ENCODE measurements around the gene MERTK.
"Not testable (repeated sequence)": the region's sequence is repeated elsewhere in the genome, so short reads cannot be mapped to it uniquely, and the experiment has no call there.

Gene MERTK

GRCh38 chr2:111897924-111898702 is at the start of gene MERTK:
MERTK (plus strand) TSS chr2:111898607; CDS start chr2:111898736, 129 bp downstream.
- peaks cover 15% of the 10 kb centered on the region for H3K4me1 Mint-ChIP-seq (ENCODE audit: low read depth)
- H3K27ac Mint-ChIP-seq = no peak within 1 kb of the TSS
- H3K4me3 Mint-ChIP-seq = peak within 1 kb of the TSS; percentile 84
- H3K36me3 Mint-ChIP-seq = no peaks in the 10 kb centered on the region
- peaks cover 17% of the 10 kb centered on the region for H3K27me3 Mint-ChIP-seq
- H3K9me3 Mint-ChIP-seq (ENCODE audit: low read depth) = no peaks in the 10 kb centered on the region

GRCh38 chr2:111850646-111851045 is 47.8 kb upstream of the MERTK start:
- not testable (repeated sequence) for H3K4me1 Mint-ChIP-seq (ENCODE audit: low read depth); H3K4me3 Mint-ChIP-seq; H3K27ac Mint-ChIP-seq; H3K9me3 Mint-ChIP-seq (ENCODE audit: low read depth); H3K27me3 Mint-ChIP-seq; H3K36me3 Mint-ChIP-seq

GRCh38 chr2:111852544-111852943 is 45.9 kb upstream of the MERTK start:
- H3K36me3 Mint-ChIP-seq; H3K4me1 Mint-ChIP-seq (ENCODE audit: low read depth): not testable (repeated sequence)

GRCh38 chr2:111860005-111860404 is 38.4 kb upstream of the MERTK start:
- not testable (repeated sequence) for H3K27ac Mint-ChIP-seq; H3K36me3 Mint-ChIP-seq; H3K9me3 Mint-ChIP-seq (ENCODE audit: low read depth); H3K4me1 Mint-ChIP-seq (ENCODE audit: low read depth); H3K27me3 Mint-ChIP-seq; H3K4me3 Mint-ChIP-seq

More at GRCh38 chr2:111852544-111852943, 45.9 kb upstream of the MERTK start:
- H3K27ac Mint-ChIP-seq; H3K9me3 Mint-ChIP-seq (ENCODE audit: low read depth); H3K4me3 Mint-ChIP-seq; H3K27me3 Mint-ChIP-seq: not testable (repeated sequence)

- not testable (repeated sequence) for H3K4me3 Mint-ChIP-seq; H3K27me3 Mint-ChIP-seq; H3K9me3 Mint-ChIP-seq (ENCODE audit: low read depth); H3K27ac Mint-ChIP-seq; H3K4me1 Mint-ChIP-seq (ENCODE audit: low read depth); H3K36me3 Mint-ChIP-seq
These were observed 33.3 kb upstream of the MERTK start for GRCh38 chr2:111865124-111865523.

GRCh38 chr2:111872806-111873205 is 25.6 kb upstream of the MERTK start:
- H3K4me3 Mint-ChIP-seq; H3K9me3 Mint-ChIP-seq (ENCODE audit: low read depth); H3K36me3 Mint-ChIP-seq; H3K27me3 Mint-ChIP-seq; H3K27ac Mint-ChIP-seq: not testable (repeated sequence)
- peaks cover 11% of the 10 kb centered on the region for H3K4me1 Mint-ChIP-seq (ENCODE audit: low read depth)

- Mint-ChIP-seq H3K27ac (peak within 1 kb of the TSS; percentile 99), H3K4me3 (peak within 1 kb of the TSS; percentile 98), H3K9me3 (ENCODE audit: low read depth) (no peaks in the 10 kb centered on the region), H3K27me3 (no peaks in the 10 kb centered on the region), H3K4me1 (ENCODE audit: low read depth) (peaks cover 20% of the 10 kb centered on the region), H3K36me3 (peaks cover 2% of the 10 kb centered on the region)
These were observed 14.5 kb upstream of the MERTK start, which contains the start of gene ANAPC1 for GRCh38 chr2:111883661-111884591. ANAPC1 (minus strand) TSS chr2:111884193; CDS start chr2:111880825, 3,368 bp downstream.

GRCh38 chr2:111884592-111884964 is 13.8 kb upstream of the MERTK start:
- peak overlapping the region; percentile 99 for H3K27ac Mint-ChIP-seq
- H3K27me3 Mint-ChIP-seq = no peaks in the 10 kb centered on the region
- peak overlapping the region; percentile 98 for H3K4me3 Mint-ChIP-seq
- H3K4me1 Mint-ChIP-seq (ENCODE audit: low read depth) = peaks cover 18% of the 10 kb centered on the region
- H3K36me3 Mint-ChIP-seq = peaks cover 2% of the 10 kb centered on the region
- H3K9me3 Mint-ChIP-seq (ENCODE audit: low read depth) = no peaks in the 10 kb centered on the region

GRCh38 chr2:111896024-111896423 is 2.4 kb upstream of the MERTK start:
- no peak overlapping the region for H3K27ac Mint-ChIP-seq
- H3K4me1 Mint-ChIP-seq (ENCODE audit: low read depth) = peaks cover 15% of the 10 kb centered on the region
- no peaks in the 10 kb centered on the region for H3K9me3 Mint-ChIP-seq (ENCODE audit: low read depth)
- H3K27me3 Mint-ChIP-seq = peaks cover 19% of the 10 kb centered on the region
- no peaks in the 10 kb centered on the region for H3K36me3 Mint-ChIP-seq
- H3K4me3 Mint-ChIP-seq = no peak overlapping the region

GRCh38 chr2:111896576-111896975 is 1.8 kb upstream of the MERTK start:
- H3K4me1 Mint-ChIP-seq (ENCODE audit: low read depth) = peaks cover 15% of the 10 kb centered on the region
- peak overlapping the region; percentile 32 for H3K4me3 Mint-ChIP-seq
- H3K27me3 Mint-ChIP-seq = peaks cover 20% of the 10 kb centered on the region
- no peaks in the 10 kb centered on the region for H3K36me3 Mint-ChIP-seq
- no peaks in the 10 kb centered on the region for H3K9me3 Mint-ChIP-seq (ENCODE audit: low read depth)
- no peak overlapping the region for H3K27ac Mint-ChIP-seq

GRCh38 chr2:111897630-111897923 is 830 bp upstream of the MERTK start:
- H3K9me3 Mint-ChIP-seq (ENCODE audit: low read depth) = no peaks in the 10 kb centered on the region
- H3K27ac Mint-ChIP-seq = no peak overlapping the region
- peak overlapping the region; percentile 84 for H3K4me3 Mint-ChIP-seq
- H3K27me3 Mint-ChIP-seq = peaks cover 20% of the 10 kb centered on the region
- no peaks in the 10 kb centered on the region for H3K36me3 Mint-ChIP-seq
- H3K4me1 Mint-ChIP-seq (ENCODE audit: low read depth) = peaks cover 15% of the 10 kb centered on the region

GRCh38 chr2:111898703-111899514 is 502 bp downstream of the MERTK start:
- H3K4me1 Mint-ChIP-seq (ENCODE audit: low read depth) = peaks cover 15% of the 10 kb centered on the region

GRCh38 chr2:111900859-111901258 is 2.5 kb downstream of the MERTK start:
- H3K9me3 Mint-ChIP-seq (ENCODE audit: low read depth) = no peaks in the 10 kb centered on the region
- peaks cover 15% of the 10 kb centered on the region for H3K27me3 Mint-ChIP-seq
- H3K27ac Mint-ChIP-seq = no peak overlapping the region
- no peaks in the 10 kb centered on the region for H3K36me3 Mint-ChIP-seq
- peak overlapping the region; percentile 22 for H3K4me3 Mint-ChIP-seq
- H3K4me1 Mint-ChIP-seq (ENCODE audit: low read depth) = peaks cover 15% of the 10 kb centered on the region

More at GRCh38 chr2:111898703-111899514, 502 bp downstream of the MERTK start:
- no peaks in the 10 kb centered on the region for H3K9me3 Mint-ChIP-seq (ENCODE audit: low read depth)
- no peak overlapping the region for H3K27ac Mint-ChIP-seq
- H3K27me3 Mint-ChIP-seq = peaks cover 17% of the 10 kb centered on the region
- H3K4me3 Mint-ChIP-seq = peak overlapping the region; percentile 72
- H3K36me3 Mint-ChIP-seq = no peaks in the 10 kb centered on the region

- H3K27ac Mint-ChIP-seq = no peak overlapping the region
- no peak overlapping the region for H3K4me3 Mint-ChIP-seq
- H3K27me3 Mint-ChIP-seq = peaks cover 8% of the 10 kb centered on the region
- H3K36me3 Mint-ChIP-seq = no peaks in the 10 kb centered on the region
- no peaks in the 10 kb centered on the region for H3K9me3 Mint-ChIP-seq (ENCODE audit: low read depth)
- peaks cover 19% of the 10 kb centered on the region for H3K4me1 Mint-ChIP-seq (ENCODE audit: low read depth)
These were observed 5.1 kb downstream of the MERTK start for GRCh38 chr2:111903516-111903915.

All from activated naive CD8-positive, alpha-beta T cell (primary cell).